Psoas muscle (tissue), 8 donors: ENCODE measurements around the gene LMAN2. TPM values are rescaled to one million over a fixed set of nuclear protein-coding genes. Genes with fewer than 3 reads are reported as not detected.

Experiments used
- ATAC-seq, 4 donors: fragments of 200-7000 bp; cut with Tn5 transposase; one replicate each; pipeline ENCODE4 v1.9.1; 2020; ENCODE audit warnings: moderate library complexity in 3 of 4, mild to moderate bottlenecking in 2 of 4
- DNase-seq, 2 donors: peaks; one replicate each; pipeline ENCODE4 v3.0.0-alpha.2; 2020
- H3K27ac ChIP-seq: fragments of 200-600 bp; one replicate; pipeline ENCODE4 v1.8.0; 2022
- H3K27me3 ChIP-seq, 3 donors: fragments of 200-600 bp in 1 of 3; one replicate each; pipeline versions ENCODE4 v1.6.1 to v1.8.0; 2013 to 2022; ENCODE audit warnings: low read length in 2 of 3, mild to moderate bottlenecking in 2 of 3, moderate library complexity in 1 of 3; ENCODE audit not compliant: insufficient read depth in 3 of 3
- H3K36me3 ChIP-seq, 2 donors: fragments of 200-600 bp in 1 of 2; one replicate each; pipeline versions ENCODE4 v1.6.1 to v1.8.0; 2013 to 2022; ENCODE audit warnings: low read depth in 1 of 2, mild to moderate bottlenecking in 1 of 2, moderate library complexity in 1 of 2; ENCODE audit not compliant: insufficient read depth in 1 of 2
- H3K4me1 ChIP-seq: fragments of 200-600 bp; one replicate; pipeline ENCODE4 v1.8.0; 2022
- H3K4me3 ChIP-seq: fragments of 200-600 bp; one replicate; pipeline ENCODE4 v1.8.0; 2022; ENCODE audit warnings: mild to moderate bottlenecking
- H3K9me3 ChIP-seq: fragments of 200-600 bp; one replicate; pipeline ENCODE4 v1.8.0; 2022
- WGBS, 3 donors: extraction: QIAGEN DNeasy Blood & Tissue Kit; methylation state at CpG; one replicate each; pipeline versions ENCODE4 v1.1.6 to v1.1.7; 2013; 5-methylcytosine and 5-hydroxymethylcytosine counted together
- intact Hi-C, 2 donors: fragments of 100-400 bp; cut with DNase I; formaldehyde crosslinking; loops; one replicate each; pipeline versions ENCODE4 v1.11.0 to v1.14.2; 2022
- polyA plus RNA-seq, 3 donors: library from polyadenylated mRNA; stranded (reverse); fragments of 200-250 nt; gene quantifications; one replicate each; pipeline ENCODE4 v1.2.3, GENCODE V29; 2013
- total RNA-seq, 4 donors: library from RNA; stranded (reverse); fragmentation: NEBNext Ultra II Directional in 2 of 4; extraction: Animal tissue kit (Norgen Biotek cat#: 25700) in 2 of 4; gene quantifications; one replicate each; pipeline versions ENCODE4 v1.2.1 to v1.2.4, GENCODE V29; 2021 to 2023
- TF ChIP-seq, protein P1 (sequence below): fragments of 200-600 bp; IDR thresholded peaks from one replicate; pipeline ENCODE4 v1.8.0; 2022; ENCODE audit warnings: antibody characterized with exemption
- donor health status: healthy with polysubstance abuse.
- donor health status: DM: no; HTN: no; CAD: no; lungs with moderate emphysema.
- donor health status: Bipolar disorder and iron deficiency.
- donor health status: healthy.
- donor health status: DM: yes; HTN: yes; CAD: no.
- donor health status: DM: no; HTN: no; CAD: no.
- donor health status: DM: no; HTN: no; CAD: no.
- donor health status: DM: yes; HTN: yes; CAD: no.

LMAN2 gene
- total and polyA plus RNA-seq, 7 donors, result 28.7 to 193 (median 55.8) TPM

DNA sequence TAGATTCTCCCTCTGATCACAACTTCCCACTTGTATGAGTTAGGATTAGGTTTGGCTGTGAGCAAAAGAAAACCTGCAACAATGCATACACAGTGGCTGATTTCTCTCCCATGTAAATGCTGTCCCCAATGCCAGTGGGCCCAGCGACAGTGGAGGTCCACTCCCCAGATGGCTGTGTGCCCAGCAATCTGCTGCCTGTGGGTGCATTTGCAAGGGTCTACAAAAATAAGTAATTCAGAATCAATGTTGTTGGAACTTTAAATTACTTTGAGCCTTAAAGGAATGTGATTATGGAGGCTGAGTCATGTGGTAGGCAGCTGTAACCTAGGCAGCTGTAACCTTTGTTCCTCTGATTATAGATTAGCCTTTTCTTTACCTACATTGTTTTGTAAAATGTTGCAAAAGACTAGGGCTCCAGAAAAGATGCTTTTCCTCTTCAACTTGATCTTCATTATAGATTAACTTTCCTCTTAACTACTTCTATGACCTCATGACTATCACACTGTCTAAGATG lies 25.5 kb downstream of the LMAN2 start:
- intact Hi-C loops, result no loop called here
- ATAC-seq, result no peak
- WGBS, 3 donors, result 73 to 81% (median 79%) methylated on average over 1 of the region's 1 CpG
- no peaks in the 10 kb centered on the region for H3K27me3 ChIP-seq
- no peaks in the 10 kb centered on the region for H3K9me3 ChIP-seq
- H3K36me3 ChIP-seq, result peaks cover 0 to 40% of the 10 kb centered on the region in 2 donors
- TF ChIP-seq, protein P1, sequence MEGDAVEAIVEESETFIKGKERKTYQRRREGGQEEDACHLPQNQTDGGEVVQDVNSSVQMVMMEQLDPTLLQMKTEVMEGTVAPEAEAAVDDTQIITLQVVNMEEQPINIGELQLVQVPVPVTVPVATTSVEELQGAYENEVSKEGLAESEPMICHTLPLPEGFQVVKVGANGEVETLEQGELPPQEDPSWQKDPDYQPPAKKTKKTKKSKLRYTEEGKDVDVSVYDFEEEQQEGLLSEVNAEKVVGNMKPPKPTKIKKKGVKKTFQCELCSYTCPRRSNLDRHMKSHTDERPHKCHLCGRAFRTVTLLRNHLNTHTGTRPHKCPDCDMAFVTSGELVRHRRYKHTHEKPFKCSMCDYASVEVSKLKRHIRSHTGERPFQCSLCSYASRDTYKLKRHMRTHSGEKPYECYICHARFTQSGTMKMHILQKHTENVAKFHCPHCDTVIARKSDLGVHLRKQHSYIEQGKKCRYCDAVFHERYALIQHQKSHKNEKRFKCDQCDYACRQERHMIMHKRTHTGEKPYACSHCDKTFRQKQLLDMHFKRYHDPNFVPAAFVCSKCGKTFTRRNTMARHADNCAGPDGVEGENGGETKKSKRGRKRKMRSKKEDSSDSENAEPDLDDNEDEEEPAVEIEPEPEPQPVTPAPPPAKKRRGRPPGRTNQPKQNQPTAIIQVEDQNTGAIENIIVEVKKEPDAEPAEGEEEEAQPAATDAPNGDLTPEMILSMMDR, result no peak
- H3K4me3 ChIP-seq, result no peak overlapping the region
- no peak overlapping the region for H3K27ac ChIP-seq
- no peaks in the 10 kb centered on the region for H3K4me1 ChIP-seq
- DNase-seq, result no peak

DNA sequence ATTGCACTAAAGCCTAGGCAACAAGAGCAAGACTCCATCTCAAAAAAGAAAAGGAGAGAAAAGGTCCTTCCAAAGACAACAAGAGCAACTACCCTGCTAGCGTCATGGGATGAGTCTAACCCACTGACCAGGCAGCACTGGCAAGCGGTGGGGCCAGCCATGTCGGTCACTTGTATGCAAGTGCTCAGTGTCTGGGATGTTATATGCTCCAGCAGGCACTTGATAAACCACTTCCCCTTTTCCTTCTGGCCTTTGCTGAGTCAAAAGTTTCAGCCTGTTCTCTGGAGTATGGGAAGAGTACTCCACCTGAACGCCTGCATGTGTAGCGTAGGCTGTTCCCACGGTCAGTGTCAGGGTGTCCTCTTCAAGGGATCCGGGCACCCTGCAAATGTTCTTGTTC lies 30.6 kb downstream of the LMAN2 start:
- ATAC-seq, result no peak

DNA sequence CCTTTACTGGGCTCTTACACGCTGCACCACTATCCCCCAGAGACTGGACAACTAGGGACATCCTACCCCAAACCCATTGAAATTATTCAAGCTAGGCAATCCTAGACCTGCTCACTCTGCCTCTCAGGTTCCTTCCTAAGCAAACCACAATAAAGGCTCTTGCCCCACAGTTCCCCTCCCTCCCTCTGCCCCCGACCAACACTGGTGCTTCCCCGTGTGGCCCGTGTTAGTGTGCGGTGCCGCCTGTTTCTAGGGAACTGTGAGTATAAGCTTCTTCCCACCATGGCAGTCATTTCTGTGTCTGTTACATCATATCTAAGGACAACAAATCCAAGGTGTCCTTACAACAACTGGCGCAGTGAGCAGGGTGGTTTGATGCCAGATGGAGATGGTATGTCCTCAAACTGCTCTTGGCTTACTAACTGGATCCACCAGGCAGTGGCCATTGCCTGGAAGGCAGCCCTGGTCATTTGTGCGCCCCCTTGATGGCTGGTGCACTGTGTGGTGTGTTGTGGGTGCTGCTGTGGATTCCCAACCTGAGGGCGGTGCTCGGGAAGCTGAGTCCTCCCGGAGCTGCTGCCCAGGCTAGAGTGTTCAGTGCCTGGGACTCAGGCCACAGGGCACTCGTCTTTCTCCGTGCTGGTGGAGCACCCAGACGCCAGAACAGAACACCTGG lies 31.4 kb downstream of the LMAN2 start:
- Histone ChIP-seq H3K27me3 (no peaks in the 10 kb centered on the region), H3K9me3 (no peaks in the 10 kb centered on the region), H3K4me1 (no peaks in the 10 kb centered on the region), H3K36me3 (peaks cover 0 to 9% of the 10 kb centered on the region in 2 donors), H3K27ac (no peak overlapping the region), H3K4me3 (no peak overlapping the region)
- ATAC-seq (peak in 3 of 4 donors; percentile 56 to 62 (median 58)), DNase-seq (peak in 1 of 2 donors; percentile 49)
- intact Hi-C loops, result loop anchor here in 1 of 2 donors (5.0 to 10.0 kb wide), 2 partner anchors 47 to 135 kb away; no protein-coding TSS in a partner anchor
- 81 to 92% (median 83%) methylated on average over 14 of the region's 14 CpGs for WGBS, 3 donors
- TF ChIP-seq, protein P1, result no peak

More for the DNA sequence above, 30.6 kb downstream of the LMAN2 start:
- no peak overlapping the region for H3K27ac ChIP-seq
- 89 to 97% (median 90%) methylated on average over 7 of the region's 7 CpGs for WGBS, 3 donors
- TF ChIP-seq, protein P1, result no peak
- DNase-seq, result peak in 1 of 2 donors; percentile 42
- no peaks in the 10 kb centered on the region for H3K4me1 ChIP-seq
- no peaks in the 10 kb centered on the region for H3K27me3 ChIP-seq
- H3K36me3 ChIP-seq, result peaks cover 0 to 9% of the 10 kb centered on the region in 2 donors
- intact Hi-C loops, result no loop called here
- H3K9me3 ChIP-seq, result no peaks in the 10 kb centered on the region
- no peak overlapping the region for H3K4me3 ChIP-seq

DNA sequence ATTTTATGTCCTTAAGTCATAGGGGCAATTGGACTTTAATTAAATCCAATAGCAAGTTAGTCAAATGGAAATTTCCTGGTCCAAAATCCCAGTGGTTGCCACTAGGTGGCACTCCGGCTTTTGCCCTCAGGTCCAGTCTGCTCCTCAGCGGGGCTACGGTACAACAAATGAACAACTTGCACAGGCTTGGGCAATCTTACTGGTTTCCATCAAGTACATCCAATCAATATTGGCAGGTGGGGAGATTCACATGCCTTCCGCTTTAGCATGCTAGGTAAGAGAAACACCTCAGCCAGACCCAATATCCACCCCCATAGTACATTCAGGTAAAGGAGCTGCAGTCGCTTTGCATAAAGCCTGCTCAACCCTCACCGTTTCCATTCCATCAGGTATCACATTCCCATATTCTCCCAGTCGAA lies 33.5 kb downstream of the LMAN2 start:
- H3K36me3 ChIP-seq, result peaks cover 0 to 9% of the 10 kb centered on the region in 2 donors
- 32 to 40% (median 33%) methylated on average over 7 of the region's 7 CpGs for WGBS, 3 donors
- no peak overlapping the region for H3K4me3 ChIP-seq
- H3K27me3 ChIP-seq, result no peaks in the 10 kb centered on the region
- peak; percentile 62 to 75 for DNase-seq
- H3K4me1 ChIP-seq, result peaks cover 2% of the 10 kb centered on the region
- no peak overlapping the region for H3K27ac ChIP-seq
- intact Hi-C loops, result loop anchor here (2.0 to 10.0 kb wide), 3 partner anchors 49 to 139 kb away; no protein-coding TSS in a partner anchor
- ATAC-seq, result peak; percentile 64 to 77 (median 70)
- TF ChIP-seq, protein P1, result peak; percentile 86
- H3K9me3 ChIP-seq, result no peaks in the 10 kb centered on the region
